WTC11 (cell line): ENCODE results near the gene RHOF.

Experiments used
- CTCF ChIP-seq: fragments of 200-600 bp; IDR thresholded peaks from 2 replicates; pipeline ENCODE4 v1.8.0; 2022; ENCODE audit warnings: antibody characterized with exemption
- MXD4 ChIP-seq: fragments of 250-450 bp; sonication (Bioruptor Pico); IDR thresholded peaks from 2 replicates; pipeline ENCODE4 v1.8.0; 2021; ENCODE audit warnings: mild to moderate bottlenecking, moderate library complexity, borderline replicate concordance
- NR2C2 ChIP-seq: sonication (generic); formaldehyde crosslinking; IDR thresholded peaks from 2 replicates; pipeline ENCODE4 v1.8.0; 2022; ENCODE audit warnings: mild to moderate bottlenecking, missing genetic modification reagents
- TEAD1 ChIP-seq: sonication (generic); formaldehyde crosslinking; IDR thresholded peaks from 2 replicates; pipeline ENCODE4 v1.8.0; 2022; ENCODE audit warnings: mild to moderate bottlenecking, missing genetic modification reagents
- TF ChIP-seq, protein P1 (sequence below): sonication (generic); formaldehyde crosslinking; conservative IDR thresholded peaks from 2 replicates; pipeline ENCODE4 v1.8.1; 2022; ENCODE audit warnings: mild to moderate bottlenecking, missing genetic modification reagents
- TF ChIP-seq, protein P2 (sequence below): sonication (generic); formaldehyde crosslinking; IDR thresholded peaks from 2 replicates; pipeline ENCODE4 v1.8.1; 2023; ENCODE audit warnings: mild to moderate bottlenecking, missing genetic modification reagents

GRCh38 chr12:121795034-121795968 is 1.8 kb upstream of the RHOF start:
- TF ChIP-seq CTCF (peak; percentile 92), MXD4 (no peak), NR2C2 (CRISPR knock-in tag) (no peak), TEAD1 (CRISPR knock-in tag) (no peak)
- TF ChIP-seq, protein P1, sequence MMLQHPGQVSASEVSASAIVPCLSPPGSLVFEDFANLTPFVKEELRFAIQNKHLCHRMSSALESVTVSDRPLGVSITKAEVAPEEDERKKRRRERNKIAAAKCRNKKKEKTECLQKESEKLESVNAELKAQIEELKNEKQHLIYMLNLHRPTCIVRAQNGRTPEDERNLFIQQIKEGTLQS (CRISPR knock-in tag) = no peak
- TF ChIP-seq, protein P2, sequence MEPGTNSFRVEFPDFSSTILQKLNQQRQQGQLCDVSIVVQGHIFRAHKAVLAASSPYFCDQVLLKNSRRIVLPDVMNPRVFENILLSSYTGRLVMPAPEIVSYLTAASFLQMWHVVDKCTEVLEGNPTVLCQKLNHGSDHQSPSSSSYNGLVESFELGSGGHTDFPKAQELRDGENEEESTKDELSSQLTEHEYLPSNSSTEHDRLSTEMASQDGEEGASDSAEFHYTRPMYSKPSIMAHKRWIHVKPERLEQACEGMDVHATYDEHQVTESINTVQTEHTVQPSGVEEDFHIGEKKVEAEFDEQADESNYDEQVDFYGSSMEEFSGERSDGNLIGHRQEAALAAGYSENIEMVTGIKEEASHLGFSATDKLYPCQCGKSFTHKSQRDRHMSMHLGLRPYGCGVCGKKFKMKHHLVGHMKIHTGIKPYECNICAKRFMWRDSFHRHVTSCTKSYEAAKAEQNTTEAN (CRISPR knock-in tag) = no peak
